Neural cell (in vitro differentiated cells): ENCODE data around the gene PARD3B. TPM values are rescaled to one million over a fixed set of nuclear protein-coding genes. Genes with fewer than 3 reads are reported as not detected.

Experiments
- H2AFZ ChIP-seq: fragments of 200-600, 300-800 bp; sonication (generic), shearing (Covaris generic); 2 replicates; pipeline ENCODE4 v1.6.0; 2014; ENCODE audit warnings: low read depth, mild to moderate bottlenecking, antibody characterized with exemption, low read length, moderate library complexity
- H3F3A ChIP-seq: fragments of 200-600 bp; shearing (Covaris generic); 2 replicates; pipeline ENCODE4 v1.6.1; 2016; ENCODE audit warnings: mild to moderate bottlenecking, moderate library complexity, mixed read lengths, antibody characterized with exemption, low read length; ENCODE audit not compliant: insufficient read depth, poor library complexity, severe bottlenecking
- H3K27ac ChIP-seq: fragments of 200-600, 300-800 bp; sonication (generic), shearing (Covaris generic); 2 replicates; pipeline ENCODE4 v1.5.1; 2014; ENCODE audit warnings: mild to moderate bottlenecking, low read length, moderate library complexity
- H3K27me3 ChIP-seq: fragments of 300-800, 200-600 bp; sonication (generic), shearing (Covaris generic); 2 replicates; pipeline ENCODE4 v1.6.0; 2014; ENCODE audit warnings: mild to moderate bottlenecking, low read depth, low read length, moderate library complexity; ENCODE audit not compliant: insufficient read depth
- H3K36me3 ChIP-seq: fragments of 300-800, 200-600 bp; sonication (generic), shearing (Covaris generic); 2 replicates; pipeline ENCODE4 v1.5.1; 2014; ENCODE audit warnings: mild to moderate bottlenecking, antibody characterized with exemption, low read length, moderate library complexity; ENCODE audit not compliant: insufficient read depth
- H3K4me2 ChIP-seq: fragments of 300-800, 200-600 bp; sonication (generic), shearing (Covaris generic); 2 replicates; pipeline ENCODE4 v1.6.0; 2014; ENCODE audit warnings: mild to moderate bottlenecking, low read length
- H3K4me3 ChIP-seq: fragments of 300-800, 200-600 bp; sonication (generic), shearing (Covaris generic); 2 replicates; pipeline ENCODE4 v1.5.1; 2014; ENCODE audit warnings: mild to moderate bottlenecking, low read length, moderate library complexity
- H3K79me2 ChIP-seq: fragments of 200-600 bp; shearing (Covaris generic); replicated peaks from 2 replicates; pipeline ENCODE4 v1.6.0; 2014; ENCODE audit warnings: mild to moderate bottlenecking, low read length, moderate library complexity; ENCODE audit not compliant: insufficient read depth
- H3K9ac ChIP-seq: fragments of 300-800, 200-600 bp; sonication (generic), shearing (Covaris generic); 2 replicates; pipeline ENCODE4 v1.6.1; 2016; ENCODE audit warnings: mild to moderate bottlenecking, low read length, mixed read lengths
- H3K9me2 ChIP-seq: fragments of 200-600 bp; shearing (Covaris generic); 2 replicates; pipeline ENCODE4 v1.6.1; 2016; ENCODE audit warnings: mild to moderate bottlenecking, low read length, mixed read lengths; ENCODE audit not compliant: insufficient read depth
- H3K9me3 ChIP-seq: fragments of 200-600, 300-800 bp; sonication (generic), shearing (Covaris generic); 2 replicates; pipeline ENCODE4 v1.6.1; 2016; ENCODE audit warnings: mild to moderate bottlenecking, mixed run types, low read length, moderate library complexity, mixed read lengths
- H4K20me1 ChIP-seq: fragments of 200-600 bp; shearing (Covaris generic); 2 replicates; pipeline ENCODE4 v1.6.1; 2016; ENCODE audit warnings: mild to moderate bottlenecking, mixed run types; ENCODE audit not compliant: insufficient read depth
- EP300 ChIP-seq: fragments of 450-650 bp; conservative IDR thresholded peaks from 2 replicates; pipeline ENCODE4 v1.6.1; 2014; ENCODE audit warnings: antibody characterized with exemption, mild to moderate bottlenecking, moderate library complexity; ENCODE audit not compliant: poor library complexity, severe bottlenecking
- EZH2 ChIP-seq: fragments of 200-600, 300-800 bp; shearing (Covaris generic), sonication (generic); IDR thresholded peaks from 2 replicates; pipeline ENCODE4 v1.6.1; 2014; ENCODE audit warnings: antibody characterized with exemption, low read length, borderline replicate concordance, mild to moderate bottlenecking; ENCODE audit not compliant: insufficient read depth, poor library complexity, severe bottlenecking
- MXI1 ChIP-seq: fragments of 450-650 bp; conservative IDR thresholded peaks from 2 replicates; pipeline ENCODE4 v1.6.1; 2014; ENCODE audit warnings: antibody characterized with exemption, mild to moderate bottlenecking; ENCODE audit not compliant: poor library complexity, severe bottlenecking
- POLR2AphosphoS5 ChIP-seq: IDR thresholded peaks from 2 replicates; pipeline ENCODE4 v1.6.1; 2012
- RAD21 ChIP-seq: fragments of 450-650 bp; conservative IDR thresholded peaks from 2 replicates; pipeline ENCODE4 v1.6.1; 2014; ENCODE audit warnings: antibody characterized with exemption, mild to moderate bottlenecking, moderate library complexity
- REST ChIP-seq: IDR thresholded peaks from 2 replicates; pipeline ENCODE4 v1.6.1; 2012; ENCODE audit warnings: borderline replicate concordance
- SMC3 ChIP-seq: fragments of 450-650 bp; conservative IDR thresholded peaks from 2 replicates; pipeline ENCODE4 v1.6.1; 2014; ENCODE audit warnings: antibody characterized with exemption, mild to moderate bottlenecking, moderate library complexity; ENCODE audit not compliant: poor library complexity
- TAF1 ChIP-seq: IDR thresholded peaks from 2 replicates; pipeline ENCODE4 v1.6.1; 2012; ENCODE audit warnings: low read depth
- polyA plus RNA-seq: library from polyadenylated mRNA; depleted of rRNA; stranded (reverse); fragments of >200 nt; gene quantifications from 2 replicates; pipeline ENCODE4 v1.2.3, GENCODE V29; 2014
- TF ChIP-seq, protein P1 (sequence below): fragments of 450-650 bp; IDR thresholded peaks from 2 replicates; pipeline ENCODE4 v1.5.1; 2014; ENCODE audit warnings: antibody characterized with exemption, mild to moderate bottlenecking, moderate library complexity; ENCODE audit not compliant: poor library complexity, severe bottlenecking

The PARD3B gene
- polyA plus RNA-seq, 1 donor from 2014 or later = 0.54 TPM

GRCh38 chr2:205590759-205591158 lies 1045.5 kb downstream of the PARD3B start:
- no peak for TF ChIP-seq REST
- TF ChIP-seq TAF1 = no peak
- TF ChIP-seq RAD21 = no peak
- Histone ChIP-seq H3K9me3 (no peaks in the 10 kb centered on the region), H3K4me2 (no peak overlapping the region), H2AFZ (no peak overlapping the region), H3K27me3 (no peaks in the 10 kb centered on the region), H3K36me3 (no peaks in the 10 kb centered on the region), H3K79me2 (no peaks in the 10 kb centered on the region), H3K9me2 (no peaks in the 10 kb centered on the region), H3F3A (no peaks in the 10 kb centered on the region), H3K9ac (no peak overlapping the region), H3K27ac (no peak overlapping the region), H3K4me3 (no peak overlapping the region), H4K20me1 (no peaks in the 10 kb centered on the region)

DNA sequence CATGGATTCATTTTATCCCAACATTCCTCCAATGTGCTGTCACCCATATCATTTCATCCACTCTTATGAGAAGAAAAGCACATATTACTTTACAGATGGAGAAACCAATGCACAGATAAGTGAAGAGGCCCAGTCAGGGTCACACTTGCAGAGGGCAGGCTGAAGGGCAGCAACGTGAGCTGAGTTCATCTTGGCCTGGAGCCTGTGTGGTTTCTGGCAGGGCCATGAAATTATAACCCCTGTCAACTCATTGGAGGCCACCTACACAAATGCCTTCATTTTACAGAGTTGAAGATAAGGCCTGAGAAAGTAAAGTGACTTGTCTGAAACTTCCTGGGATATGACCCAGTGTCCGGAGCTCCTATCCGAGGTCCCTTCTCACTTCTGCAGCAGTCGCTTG lies 1048.6 kb downstream of the PARD3B start:
- Histone ChIP-seq H4K20me1 (no peaks in the 10 kb centered on the region), H3K79me2 (no peaks in the 10 kb centered on the region), H3K4me2 (no peak overlapping the region), H3K9me3 (no peaks in the 10 kb centered on the region), H3K9ac (no peak overlapping the region), H3K4me3 (no peak overlapping the region), H3K9me2 (no peaks in the 10 kb centered on the region), H2AFZ (no peak overlapping the region), H3K36me3 (no peaks in the 10 kb centered on the region), H3F3A (no peaks in the 10 kb centered on the region), H3K27ac (no peak overlapping the region), H3K27me3 (no peaks in the 10 kb centered on the region)
- TF ChIP-seq REST (no peak), RAD21 (no peak), MXI1 (no peak), SMC3 (no peak), TAF1 (no peak), EZH2 (no peak), POLR2AphosphoS5 (no peak), EP300 (no peak)
- TF ChIP-seq, protein P1, sequence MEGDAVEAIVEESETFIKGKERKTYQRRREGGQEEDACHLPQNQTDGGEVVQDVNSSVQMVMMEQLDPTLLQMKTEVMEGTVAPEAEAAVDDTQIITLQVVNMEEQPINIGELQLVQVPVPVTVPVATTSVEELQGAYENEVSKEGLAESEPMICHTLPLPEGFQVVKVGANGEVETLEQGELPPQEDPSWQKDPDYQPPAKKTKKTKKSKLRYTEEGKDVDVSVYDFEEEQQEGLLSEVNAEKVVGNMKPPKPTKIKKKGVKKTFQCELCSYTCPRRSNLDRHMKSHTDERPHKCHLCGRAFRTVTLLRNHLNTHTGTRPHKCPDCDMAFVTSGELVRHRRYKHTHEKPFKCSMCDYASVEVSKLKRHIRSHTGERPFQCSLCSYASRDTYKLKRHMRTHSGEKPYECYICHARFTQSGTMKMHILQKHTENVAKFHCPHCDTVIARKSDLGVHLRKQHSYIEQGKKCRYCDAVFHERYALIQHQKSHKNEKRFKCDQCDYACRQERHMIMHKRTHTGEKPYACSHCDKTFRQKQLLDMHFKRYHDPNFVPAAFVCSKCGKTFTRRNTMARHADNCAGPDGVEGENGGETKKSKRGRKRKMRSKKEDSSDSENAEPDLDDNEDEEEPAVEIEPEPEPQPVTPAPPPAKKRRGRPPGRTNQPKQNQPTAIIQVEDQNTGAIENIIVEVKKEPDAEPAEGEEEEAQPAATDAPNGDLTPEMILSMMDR = no peak
